Transverse colon (tissue), 4 donors: Measurements from ENCODE around the gene PHLDB2. TPM values are rescaled to one million over a fixed set of nuclear protein-coding genes. Genes with fewer than 3 reads are reported as not detected.

Experiments used
- DNase-seq: peaks from one replicate; pipeline ENCODE4 v3.0.0-alpha.2; 2019
- H3K27ac ChIP-seq, 4 donors: fragments of 200-600 bp; sonication (generic); 2 replicates each; pipeline ENCODE4 v1.5.1; 2016 to 2018; ENCODE audit warnings: inconsistent platforms in 4 of 4
- H3K27me3 ChIP-seq: fragments of 200-600 bp; sonication (generic); 2 replicates; pipeline ENCODE4 v1.5.1; 2017; ENCODE audit warnings: inconsistent platforms
- H3K36me3 ChIP-seq, 4 donors: fragments of 200-600 bp; sonication (generic); 2 replicates each; pipeline ENCODE4 v1.5.1; 2017 to 2019; ENCODE audit warnings: inconsistent platforms in 4 of 4
- H3K4me1 ChIP-seq, 4 donors: fragments of 200-600 bp; sonication (generic); 2 replicates each; pipeline ENCODE4 v1.5.1; 2017 to 2020; ENCODE audit warnings: inconsistent platforms in 4 of 4
- H3K4me3 ChIP-seq, 4 donors: fragments of 200-600 bp; sonication (generic); 1 replicate in 1 of 4; 2 replicates in 3 of 4; pipeline versions ENCODE4 v1.5.1 to v1.6.1; 2017 to 2019; ENCODE audit warnings: inconsistent platforms in 4 of 4
- H3K9me3 ChIP-seq, 2 donors: fragments of 200-600 bp; sonication (generic); 2 replicates each; pipeline ENCODE4 v1.5.1; 2017 to 2019; ENCODE audit warnings: inconsistent platforms in 2 of 2
- CTCF ChIP-seq, 5 experiments: fragments of 200-600 bp in 3 of 5; fragments of 450-650 bp in 2 of 5; sonication (generic) in 3 of 5; IDR thresholded peaks; 1 replicate in 2 of 5; 2 replicates in 3 of 5; pipeline ENCODE4 v1.5.1; 2016 to 2017; ENCODE audit warnings: antibody characterized with exemption in 5 of 5, inconsistent platforms in 3 of 5, mild to moderate bottlenecking in 2 of 5, moderate library complexity in 1 of 5
- EP300 ChIP-seq: sonication (generic); formaldehyde crosslinking; IDR thresholded peaks from one replicate; pipeline ENCODE4 v1.6.1; 2017; ENCODE audit warnings: antibody characterized with exemption, low read depth
- POLR2A ChIP-seq: fragments of 450-650 bp; IDR thresholded peaks from one replicate; pipeline ENCODE4 v1.6.1; 2016; ENCODE audit warnings: antibody characterized with exemption, mild to moderate bottlenecking, moderate library complexity
- POLR2AphosphoS5 ChIP-seq, 3 donors: sonication (generic); formaldehyde crosslinking; IDR thresholded peaks; one replicate each; pipeline ENCODE4 v1.6.1; 2016; ENCODE audit warnings: antibody characterized with exemption in 3 of 3
- WGBS, 2 donors: methylation state at CpG; one replicate each; pipeline ENCODE4 v1.1.5; 2018; ENCODE audit warnings: low coverage in 1 of 2; 5-methylcytosine and 5-hydroxymethylcytosine counted together
- in situ Hi-C, 4 donors: fragments of 200-750 bp; cut with MboI; loops; one replicate each; pipeline versions ENCODE4 v1.15.0 to v1.15.1; 2017; ENCODE audit warnings: low sequenced_read_pairs in 3 of 4, low pct_ligation_motif_present in 1 of 4, low pct_unique_long_range_greater_than_20kb in 1 of 4
- intact Hi-C: fragments of 100-400 bp; cut with DNase I; formaldehyde crosslinking; loops from one replicate; pipeline ENCODE4 v1.15.1; 2023; ENCODE audit warnings: low total_unique reads
- total RNA-seq, 4 donors: library from RNA; depleted of rRNA; stranded (reverse); fragments of >200 nt; gene quantifications; one replicate each; pipeline ENCODE4 v1.1.0, GENCODE V29; 2016

Gene PHLDB2
- total RNA-seq, 4 donors from 2014 or later: 20.3 to 43.8 (median 24.5) TPM

GRCh38 chr3:111975131-111975530 is 116.1 kb downstream of the PHLDB2 start:
- Histone ChIP-seq H3K4me3 (no peak overlapping the region), H3K27me3 (no peaks in the 10 kb centered on the region), H3K27ac (no peak overlapping the region), H3K4me1 (peaks cover 0 to 10% (median 8%) of the 10 kb centered on the region in 4 donors), H3K9me3 (no peaks in the 10 kb centered on the region), H3K36me3 (no peaks in the 10 kb centered on the region)
- intact Hi-C loops (no loop called here), in situ Hi-C loops (loop anchor here in 1 of 4 donors (10.0 kb wide), 1 partner anchor 260 kb away; no protein-coding TSS in a partner anchor)
- TF ChIP-seq POLR2AphosphoS5 (IDR thresholded peaks at IDR 0.05) (no peak), POLR2A (no peak), CTCF (IDR thresholded peaks at IDR 0.05) (no peak), EP300 (no peak)
- WGBS, 2 donors: 72 to 100% methylated on average over 1 to 2 of the region's 2 CpGs
- DNase-seq: no peak

GRCh38 chr3:111976254-111976653 is 117.2 kb downstream of the PHLDB2 start:
- in situ Hi-C loops (loop anchor here in 1 of 4 donors (10.0 kb wide), 1 partner anchor 261 kb away; no protein-coding TSS in a partner anchor), intact Hi-C loops (no loop called here)
- Histone ChIP-seq H3K27me3 (no peaks in the 10 kb centered on the region), H3K4me3 (no peak overlapping the region), H3K27ac (no peak overlapping the region), H3K4me1 (peaks cover 0 to 21% (median 13%) of the 10 kb centered on the region in 4 donors), H3K9me3 (no peaks in the 10 kb centered on the region), H3K36me3 (no peaks in the 10 kb centered on the region)
- 60 to 64% methylated on average over 2 of the region's 2 CpGs for WGBS, 2 donors
- no peak for DNase-seq
- TF ChIP-seq CTCF (IDR thresholded peaks at IDR 0.05) (no peak), POLR2AphosphoS5 (IDR thresholded peaks at IDR 0.05) (no peak), POLR2A (no peak), EP300 (no peak)

GRCh38 chr3:111978583-111979433 is 119.7 kb downstream of the PHLDB2 start, which contains the start of gene ABHD10:
ABHD10 (plus strand) TSS chr3:111979026; CDS start chr3:111979062, 36 bp downstream.
- H3K4me3 ChIP-seq: peak within 1 kb of the TSS; percentile 69 to 90 (median 79)
- in situ Hi-C loops: loop anchor here in 1 of 4 donors (10.0 kb wide), 1 partner anchor 264 kb away; no protein-coding TSS in a partner anchor
- no peak for TF ChIP-seq EP300
- no peak for TF ChIP-seq CTCF (IDR thresholded peaks at IDR 0.05)
- peak; percentile 97 to 98 (median 98) for TF ChIP-seq POLR2AphosphoS5 (IDR thresholded peaks at IDR 0.05)
- peak; percentile 91 for TF ChIP-seq POLR2A
- H3K9me3 ChIP-seq: no peaks in the 10 kb centered on the region
- no peaks in the 10 kb centered on the region for H3K27me3 ChIP-seq
- DNase-seq: peak; percentile 97
- intact Hi-C loops: no loop called here
- 8% methylated on average over 49 of the region's 61 CpGs; no CpG with 5 or more reads in 1 of the 2 donors for WGBS, 2 donors
- peaks cover 0 to 32% (median 15%) of the 10 kb centered on the region in 4 donors for H3K4me1 ChIP-seq
- peak within 1 kb of the TSS; percentile 89 to 93 (median 92) for H3K27ac ChIP-seq
- no peaks in the 10 kb centered on the region for H3K36me3 ChIP-seq

- intact Hi-C loops (no loop called here), in situ Hi-C loops (loop anchor here in 1 of 4 donors (10.0 kb wide), 1 partner anchor 265 kb away; no protein-coding TSS in a partner anchor)
- Histone ChIP-seq H3K36me3 (no peaks in the 10 kb centered on the region), H3K4me1 (peaks cover 0 to 32% (median 15%) of the 10 kb centered on the region in 4 donors), H3K9me3 (no peaks in the 10 kb centered on the region), H3K27me3 (no peaks in the 10 kb centered on the region), H3K4me3 (peak overlapping the region; percentile 69 to 90 (median 79)), H3K27ac (peak overlapping the region; percentile 89 to 93 (median 92))
- no peak for DNase-seq
- no peak for TF ChIP-seq POLR2A
- no peak for TF ChIP-seq POLR2AphosphoS5 (IDR thresholded peaks at IDR 0.05)
- no peak for TF ChIP-seq EP300
- no peak for TF ChIP-seq CTCF (IDR thresholded peaks at IDR 0.05)
- 13% methylated on average over 5 of the region's 5 CpGs for WGBS, 2 donors
These were observed 120.5 kb downstream of the PHLDB2 start for GRCh38 chr3:111979434-111980038.
